GM21447 (cell line): ENCODE results near the gene ADGRV1.

Experiments
- ATAC-seq: cut with Tn5 transposase; IDR thresholded peaks from one replicate; pipeline ENCODE4 v1.9.1; 2021; ENCODE audit not compliant: unreplicated experiment

Gene ADGRV1

DNA sequence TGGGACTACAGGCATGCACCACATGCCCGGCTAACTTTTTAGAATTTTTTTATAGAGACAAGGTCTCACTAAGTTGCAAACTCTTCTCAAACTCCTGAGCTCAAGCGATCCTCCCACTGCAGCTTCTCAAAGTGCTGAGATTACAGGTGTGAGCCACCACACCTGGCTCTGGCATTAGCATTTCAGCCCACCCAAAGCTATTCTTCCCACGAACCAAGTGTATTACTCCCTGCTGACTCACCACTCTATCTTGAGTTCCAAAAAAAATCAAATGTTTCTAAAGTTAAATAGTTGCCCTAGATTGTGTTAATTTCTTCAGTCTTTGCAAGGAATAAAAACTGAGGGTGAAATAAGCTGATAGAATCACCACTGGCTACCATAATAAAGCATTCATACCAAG lies 619.0 kb downstream of the ADGRV1 start:
- no peak for ATAC-seq

DNA sequence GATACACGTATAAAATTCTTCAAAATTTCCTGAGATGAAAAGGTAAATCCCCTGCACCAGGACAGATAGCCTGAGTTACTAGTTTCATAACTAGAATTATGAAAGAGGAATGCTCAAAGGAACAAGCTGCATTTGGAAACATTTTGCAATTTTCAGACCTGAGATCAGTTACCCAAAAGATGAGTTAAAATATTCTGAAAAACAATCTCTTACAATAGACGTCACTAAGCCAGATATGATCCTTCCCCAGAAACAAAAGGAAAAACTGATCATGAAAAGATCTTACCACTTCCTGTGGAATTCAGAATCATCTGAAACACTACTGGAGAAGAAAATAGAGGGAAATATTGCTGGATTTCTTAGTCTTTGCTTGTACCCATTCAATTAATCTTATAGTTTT lies 619.9 kb downstream of the ADGRV1 start:
- ATAC-seq, result no peak

DNA sequence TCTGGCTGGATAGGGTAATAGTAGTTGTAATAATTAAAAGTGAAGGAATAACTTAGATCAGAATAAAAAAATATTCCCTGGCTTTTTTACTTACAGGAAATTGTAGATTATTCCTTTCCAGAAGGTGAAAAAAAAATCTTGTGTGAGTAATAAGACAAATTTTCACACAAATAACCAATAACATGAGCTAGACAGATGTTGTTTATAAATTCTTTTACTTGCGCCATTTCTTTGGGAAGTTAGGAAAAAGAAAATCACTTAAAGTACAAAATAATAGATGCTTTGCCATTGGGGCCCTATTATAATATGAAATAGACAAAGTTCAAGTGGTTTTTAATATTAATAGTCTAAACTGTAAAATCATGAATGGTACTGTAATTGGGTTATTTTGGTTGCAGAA lies 620.4 kb downstream of the ADGRV1 start:
- ATAC-seq, result no peak

- no peak for ATAC-seq
Measured at GRCh38 chr5:91180506-91180905, 621.9 kb downstream of the ADGRV1 start.

DNA sequence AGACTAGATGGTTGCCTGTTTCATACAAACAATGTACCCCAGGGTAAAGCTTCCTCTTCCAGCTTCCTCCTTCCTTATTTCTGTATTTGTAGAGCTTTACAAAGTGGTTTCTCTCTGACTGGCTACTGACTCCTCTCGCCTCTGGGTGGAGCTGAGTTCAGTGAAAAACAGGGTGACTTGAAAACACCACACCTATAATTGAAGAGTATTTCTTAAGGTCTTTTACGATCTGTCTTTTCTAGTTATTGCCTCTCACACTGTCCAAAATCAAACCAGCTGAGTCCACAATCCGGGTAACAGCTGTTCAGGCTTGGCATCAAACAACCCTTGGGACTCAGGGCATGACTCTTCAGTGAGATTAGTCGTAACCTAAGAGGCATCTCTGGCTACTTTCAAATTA lies 624.2 kb downstream of the ADGRV1 start:
- ATAC-seq, result peak; percentile 83

- no peak for ATAC-seq
Measured at GRCh38 chr5:91183743-91184142, 625.1 kb downstream of the ADGRV1 start.

DNA sequence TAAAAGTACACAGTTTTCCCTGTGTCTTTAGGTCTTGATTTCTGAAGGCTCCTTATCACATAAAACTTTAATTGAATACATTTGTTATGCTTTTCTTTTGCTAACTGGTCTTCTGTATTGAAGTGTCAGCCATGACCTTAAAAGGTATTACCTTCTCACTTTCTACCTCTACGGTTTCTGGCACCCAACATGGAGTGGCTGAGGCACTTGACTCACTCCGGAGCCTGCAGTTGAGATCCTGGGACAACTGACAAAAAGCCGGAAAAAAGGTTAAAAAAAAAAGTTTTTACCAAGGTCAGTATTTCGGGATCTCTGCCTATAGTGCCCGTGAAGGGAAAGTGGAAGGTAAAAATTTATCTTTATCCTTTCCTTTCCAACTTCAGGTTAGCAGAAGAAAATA lies 627.5 kb downstream of the ADGRV1 start:
- ATAC-seq, result no peak

GRCh38 chr5:91187032-91187431 lies 628.4 kb downstream of the ADGRV1 start:
- ATAC-seq, result no peak

DNA sequence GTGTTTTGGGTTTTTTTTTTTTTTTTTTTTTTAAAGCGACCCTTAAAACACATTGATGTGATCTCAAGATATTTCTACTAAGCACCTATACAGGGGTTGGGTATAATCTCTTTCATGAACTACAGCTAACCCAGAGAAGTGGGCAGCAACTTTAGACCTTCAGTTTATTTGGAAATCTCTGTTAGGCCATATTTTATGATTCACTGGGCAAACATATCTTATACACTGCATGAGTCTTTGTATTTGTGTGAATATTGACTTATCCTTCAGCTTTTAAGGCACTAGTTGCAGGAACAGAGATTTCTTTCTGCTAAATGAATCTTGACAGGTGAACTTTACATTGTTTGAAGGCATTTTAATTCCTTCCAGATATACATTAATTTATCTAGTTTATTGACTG lies 630.2 kb downstream of the ADGRV1 start:
- ATAC-seq, result no peak

- no peak for ATAC-seq
Measured at GRCh38 chr5:91189480-91190313, 631.1 kb downstream of the ADGRV1 start.

DNA sequence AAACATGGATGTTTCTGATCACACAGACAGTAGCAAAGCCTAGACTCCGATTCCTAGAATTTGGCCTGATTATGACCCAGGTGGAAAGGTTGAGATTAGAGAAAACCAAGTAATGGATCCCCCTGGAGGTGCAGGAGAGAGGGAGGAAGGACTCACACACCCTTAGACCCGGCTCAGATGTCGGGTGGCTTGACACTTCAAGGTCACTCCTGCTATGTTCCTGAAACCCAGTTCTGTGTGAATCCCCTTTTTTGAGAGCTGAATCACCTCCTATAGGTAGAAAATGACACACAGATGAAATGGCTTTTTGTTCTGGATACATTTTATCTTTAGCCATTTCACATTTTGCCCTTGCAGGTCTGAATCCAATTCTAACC lies 631.7 kb downstream of the ADGRV1 start:
- ATAC-seq, result no peak

DNA sequence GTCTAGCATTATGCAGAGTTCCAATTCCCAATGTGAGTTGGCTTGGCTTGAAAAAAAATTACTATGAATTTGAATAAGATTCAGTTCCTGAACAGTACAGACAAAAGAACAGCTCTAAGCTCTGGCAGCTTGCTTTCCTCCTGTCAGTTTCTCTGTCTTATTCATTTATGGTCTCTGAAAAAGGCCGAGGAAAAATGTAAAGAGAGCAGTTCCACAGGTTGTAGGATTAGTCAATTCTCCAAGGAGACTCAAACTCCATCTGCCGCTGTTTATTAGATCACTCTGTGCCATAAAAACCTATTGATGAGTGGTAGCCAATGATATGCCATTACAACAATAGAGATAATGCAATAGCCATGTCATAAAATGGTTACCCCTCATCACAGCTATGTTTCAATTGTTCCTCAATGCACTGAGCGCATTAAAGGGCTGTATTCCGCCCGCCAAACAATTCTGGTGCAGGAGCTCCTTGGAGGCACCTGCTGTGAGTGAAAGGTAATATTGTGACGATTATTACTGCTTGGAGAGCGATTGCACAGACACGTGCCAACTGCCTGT lies 636.3 kb downstream of the ADGRV1 start:
- no peak for ATAC-seq

GRCh38 chr5:91200692-91201091 lies 642.1 kb downstream of the ADGRV1 start:
- no peak for ATAC-seq

DNA sequence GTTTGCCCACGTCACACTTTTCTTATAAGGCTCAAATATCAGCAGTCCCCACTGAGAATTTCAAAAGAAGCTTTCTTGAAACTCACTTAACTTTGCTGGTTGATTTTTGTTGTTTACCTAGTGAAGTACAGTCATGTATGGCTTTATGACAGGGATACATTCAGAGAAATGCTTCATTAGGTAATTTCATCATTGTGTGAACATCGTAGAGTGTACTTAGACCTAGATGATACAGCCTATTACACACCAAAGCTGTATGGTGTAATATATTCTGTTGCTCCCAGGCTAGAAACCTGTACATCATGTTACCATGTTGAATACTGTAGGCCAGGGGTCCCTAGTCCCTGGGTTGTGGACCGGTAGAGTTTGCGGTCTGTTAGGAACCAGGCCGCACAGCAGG lies 647.5 kb downstream of the ADGRV1 start:
- ATAC-seq, result no peak

- ATAC-seq, result no peak
Measured at GRCh38 chr5:91206734-91207133, 648.1 kb downstream of the ADGRV1 start.

- no peak for ATAC-seq
Measured at GRCh38 chr5:91207248-91207647, 648.7 kb downstream of the ADGRV1 start.

GRCh38 chr5:91211997-91212713 lies 653.6 kb downstream of the ADGRV1 start:
- no peak for ATAC-seq

GRCh38 chr5:91212714-91213092 lies 654.1 kb downstream of the ADGRV1 start:
- no peak for ATAC-seq
